WTC11 (cell line): ENCODE data around the gene UBL3. TPM values are rescaled to one million over a fixed set of nuclear protein-coding genes. Genes with fewer than 3 reads are reported as not detected.

ENCODE experiments used
- ATAC-seq: fragments of 200-7000 bp; cut with Tn5 transposase; 2 replicates; pipeline ENCODE4 v1.10.0; 2021; ENCODE audit warnings: mild to moderate bottlenecking, moderate library complexity
- CTCF ChIA-PET: fragments of 300-600 bp; sonication (Branson Sonifier 250); formaldehyde crosslinking; loops from one replicate; lab custom pipeline; 2021; ENCODE audit warnings: antibody characterized with exemption; lab: Charles Lee
- POLR2A ChIA-PET: fragments of 350-600 bp; sonication (Branson Sonifier 250); formaldehyde crosslinking; loops from one replicate; lab custom pipeline; 2021; ENCODE audit warnings: antibody characterized with exemption; lab: Charles Lee
- DNase-seq: peaks from one replicate; pipeline ENCODE4 v3.0.0; 2021; ENCODE audit warnings: low spot score
- H3K27ac Mint-ChIP-seq: 2 replicates; pipeline ENCODE4 v1.8.0; 2021; ENCODE audit warnings: mixed read lengths
- H3K27me3 Mint-ChIP-seq: 2 replicates; pipeline ENCODE4 v1.8.0; 2021; ENCODE audit warnings: low read depth, mild to moderate bottlenecking, moderate library complexity, mixed read lengths
- H3K36me3 Mint-ChIP-seq: 2 replicates; pipeline ENCODE4 v1.8.0; 2021; ENCODE audit warnings: mixed read lengths
- H3K4me1 Mint-ChIP-seq: 2 replicates; pipeline ENCODE4 v1.8.0; 2022; ENCODE audit warnings: mixed read lengths
- H3K4me3 Mint-ChIP-seq: 2 replicates; pipeline ENCODE4 v1.8.0; 2021; ENCODE audit warnings: mild to moderate bottlenecking, moderate library complexity, mixed read lengths
- H3K9me3 Mint-ChIP-seq: 2 replicates; pipeline ENCODE4 v1.8.0; 2021; ENCODE audit warnings: mixed read lengths
- CDX4 ChIP-seq: fragments of 250-450 bp; sonication (Bioruptor Pico); IDR thresholded peaks from 2 replicates; pipeline ENCODE4 v1.9.0; 2021; ENCODE audit warnings: moderate library complexity, mild to moderate bottlenecking, inconsistent platforms, borderline replicate concordance
- E2F5 ChIP-seq: sonication (generic); formaldehyde crosslinking; IDR thresholded peaks from 2 replicates; pipeline ENCODE4 v1.8.1; 2022; ENCODE audit warnings: mild to moderate bottlenecking, moderate library complexity, missing genetic modification reagents
- FOXK1 ChIP-seq: sonication (generic); formaldehyde crosslinking; IDR thresholded peaks from 2 replicates; pipeline ENCODE4 v1.8.0; 2022; ENCODE audit warnings: mild to moderate bottlenecking, moderate library complexity, missing genetic modification reagents
- GABPB1 ChIP-seq: sonication (generic); formaldehyde crosslinking; IDR thresholded peaks from 2 replicates; pipeline ENCODE4 v1.8.1; 2023; ENCODE audit warnings: mild to moderate bottlenecking, missing genetic modification reagents
- GRHL2 ChIP-seq: fragments of 250-450 bp; sonication (Bioruptor Pico); IDR thresholded peaks from 2 replicates; pipeline ENCODE4 v1.8.0; 2022; ENCODE audit warnings: mild to moderate bottlenecking, moderate library complexity; ENCODE audit not compliant: insufficient replicate concordance, severe bottlenecking
- HMGA2 ChIP-seq: fragments of 250-450 bp; sonication (Bioruptor Pico); IDR thresholded peaks from 2 replicates; pipeline ENCODE4 v1.4.0; 2021; ENCODE audit warnings: mild to moderate bottlenecking, moderate library complexity
- HMGXB4 ChIP-seq: sonication (generic); formaldehyde crosslinking; IDR thresholded peaks from 2 replicates; pipeline ENCODE4 v1.8.1; 2023; ENCODE audit warnings: mild to moderate bottlenecking, moderate library complexity, missing genetic modification reagents
- IRF1 ChIP-seq: sonication (generic); formaldehyde crosslinking; IDR thresholded peaks from 2 replicates; pipeline ENCODE4 v1.8.0; 2023; ENCODE audit warnings: missing genetic modification reagents
- JUN ChIP-seq: sonication (generic); formaldehyde crosslinking; IDR thresholded peaks from 2 replicates; pipeline ENCODE4 v1.8.0; 2023; ENCODE audit warnings: mild to moderate bottlenecking, missing genetic modification reagents
- MAX ChIP-seq: sonication (generic); formaldehyde crosslinking; IDR thresholded peaks from 2 replicates; pipeline ENCODE4 v1.8.0; 2022; ENCODE audit warnings: mild to moderate bottlenecking, missing genetic modification reagents
- NR1H2 ChIP-seq: sonication (generic); formaldehyde crosslinking; IDR thresholded peaks from 2 replicates; pipeline ENCODE4 v1.9.0; 2021; ENCODE audit warnings: mild to moderate bottlenecking, moderate library complexity, missing genetic modification reagents
- NR3C1 ChIP-seq: sonication (generic); formaldehyde crosslinking; conservative IDR thresholded peaks from 2 replicates; pipeline ENCODE4 v1.8.1; 2023; ENCODE audit warnings: low read depth, mild to moderate bottlenecking, missing genetic modification reagents
- SP1 ChIP-seq: sonication (generic); formaldehyde crosslinking; conservative IDR thresholded peaks from 2 replicates; pipeline ENCODE4 v1.8.1; 2022; ENCODE audit warnings: missing genetic modification reagents
- TEAD4 ChIP-seq: sonication (generic); formaldehyde crosslinking; IDR thresholded peaks from 2 replicates; pipeline ENCODE4 v1.8.0; 2022; ENCODE audit warnings: mild to moderate bottlenecking, missing genetic modification reagents
- ZBTB43 ChIP-seq: sonication (generic); formaldehyde crosslinking; IDR thresholded peaks from 2 replicates; pipeline ENCODE4 v1.8.1; 2023; ENCODE audit warnings: mild to moderate bottlenecking, missing genetic modification reagents
- ZMAT4 ChIP-seq: fragments of 250-450 bp; sonication (Bioruptor Pico); IDR thresholded peaks from 2 replicates; pipeline ENCODE4 v1.9.0; 2021; ENCODE audit warnings: mild to moderate bottlenecking
- ZNF232 ChIP-seq: sonication (generic); formaldehyde crosslinking; IDR thresholded peaks from 2 replicates; pipeline ENCODE4 v1.8.0; 2022; ENCODE audit warnings: mild to moderate bottlenecking, missing genetic modification reagents
- ZNF532 ChIP-seq: fragments of 250-450 bp; sonication (Bioruptor Pico); IDR thresholded peaks from 2 replicates; pipeline ENCODE4 v1.9.0; 2021; ENCODE audit warnings: mild to moderate bottlenecking, borderline replicate concordance
- ZNF671 ChIP-seq: fragments of 250-450 bp; sonication (Bioruptor Pico); IDR thresholded peaks from 2 replicates; pipeline ENCODE4 v1.8.0; 2021; ENCODE audit warnings: mild to moderate bottlenecking
- ZSCAN18 ChIP-seq: fragments of 250-450 bp; sonication (Bioruptor Pico); IDR thresholded peaks from 2 replicates; pipeline ENCODE4 v2.1.2; 2022; ENCODE audit warnings: mild to moderate bottlenecking, moderate library complexity
- total RNA-seq: library from RNA; stranded (reverse); gene quantifications from 3 replicates; pipeline ENCODE4 v1.2.3, GENCODE V29; 2021

The UBL3 gene
- total RNA-seq, 1 experiment from 2014 or later = 15.5 TPM

DNA sequence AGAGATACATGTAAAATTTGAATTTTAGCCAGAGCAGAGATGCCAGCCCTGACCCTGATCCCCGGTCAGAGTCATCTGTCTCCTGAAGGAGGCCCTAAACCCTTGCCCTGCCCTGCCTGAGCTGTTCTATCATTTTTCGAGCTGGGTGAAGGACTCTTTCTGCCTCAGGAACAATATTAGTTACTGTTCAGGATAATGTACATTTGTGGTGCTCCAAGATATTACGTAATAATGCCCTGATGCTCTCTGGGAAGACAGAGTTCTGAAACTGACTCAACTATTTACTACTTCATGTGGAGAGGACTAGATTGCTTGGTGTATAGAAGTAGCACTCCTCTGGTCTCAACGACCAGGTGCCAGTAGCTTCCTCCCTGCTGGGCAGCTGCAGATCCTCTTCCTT is 37.9 kb upstream of the UBL3 start:
- CTCF ChIA-PET = no interaction called here
- Mint-ChIP-seq H3K27me3 (no peaks in the 10 kb centered on the region), H3K4me3 (no peak overlapping the region), H3K4me1 (peaks cover 52% of the 10 kb centered on the region), H3K36me3 (no peaks in the 10 kb centered on the region), H3K9me3 (no peaks in the 10 kb centered on the region), H3K27ac (peak overlapping the region; percentile 1; the same call in 1 of the 2 replicates)
- POLR2A ChIA-PET = no interaction called here
- DNase-seq (no peak), ATAC-seq (no peak)
- TF ChIP-seq ZNF671 (no peak), NR3C1 (CRISPR knock-in tag) (no peak), ZMAT4 (CRISPR knock-in tag) (no peak), CDX4 (CRISPR knock-in tag) (no peak), ZNF232 (no peak), GABPB1 (CRISPR knock-in tag) (no peak), ZNF532 (CRISPR knock-in tag) (no peak), NR1H2 (no peak), ZBTB43 (CRISPR knock-in tag) (no peak), E2F5 (CRISPR knock-in tag) (no peak), MAX (CRISPR knock-in tag) (no peak), SP1 (CRISPR knock-in tag) (no peak), GRHL2 (CRISPR knock-in tag) (no peak), HMGA2 (CRISPR knock-in tag) (no peak), JUN (no peak)

DNA sequence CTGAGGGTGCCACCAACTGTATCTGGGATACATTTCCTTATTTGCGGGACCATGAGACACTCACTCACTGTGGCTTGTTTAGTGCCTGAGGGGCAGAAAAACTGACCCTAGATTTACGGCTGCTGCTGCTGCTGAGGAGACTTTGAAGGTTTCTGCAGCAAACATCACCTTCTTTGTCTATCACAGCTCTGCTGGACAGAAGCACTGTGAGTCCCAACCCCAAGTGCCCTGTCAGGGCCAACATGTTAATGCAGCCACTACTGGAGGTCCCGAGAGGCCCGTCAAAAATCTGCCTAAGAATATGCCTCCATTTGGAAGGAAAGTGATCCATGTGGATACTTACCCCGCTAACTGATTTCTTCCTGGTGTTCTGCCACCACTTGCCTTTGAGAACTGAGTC is 37.3 kb upstream of the UBL3 start:
- H3K27me3 Mint-ChIP-seq = no peaks in the 10 kb centered on the region
- no peak overlapping the region for H3K4me3 Mint-ChIP-seq
- H3K4me1 Mint-ChIP-seq = peaks cover 52% of the 10 kb centered on the region
- CTCF ChIA-PET = no interaction called here
- ATAC-seq = peak; percentile 15
- H3K9me3 Mint-ChIP-seq = no peaks in the 10 kb centered on the region
- peak overlapping the region; percentile 1; the same call in 1 of the 2 replicates for H3K27ac Mint-ChIP-seq
- POLR2A ChIA-PET = no interaction called here
- no peaks in the 10 kb centered on the region for H3K36me3 Mint-ChIP-seq
- DNase-seq = no peak
- TF ChIP-seq HMGXB4 (CRISPR knock-in tag) = no peak
- TF ChIP-seq ZSCAN18 = no peak
- no peak for TF ChIP-seq IRF1 (CRISPR knock-in tag)
- no peak for TF ChIP-seq TEAD4
- TF ChIP-seq JUN = no peak
- no peak for TF ChIP-seq FOXK1
